HepG2 (cell line): ENCODE measurements around the gene RBM25. TPM values are rescaled to one million over a fixed set of nuclear protein-coding genes. Genes with fewer than 3 reads are reported as not detected.

ENCODE experiments used
- ATAC-seq: fragments of 200-7000 bp; cut with Tn5 transposase; 3 replicates; pipeline ENCODE4 v1.9.1; 2020; ENCODE audit warnings: mild to moderate bottlenecking, moderate library complexity
- BruUV-seq: library from RNA; stranded (reverse); fragments of 400-500 nt; replicated peaks from 2 replicates; lab custom pipeline; 2021; lab: Mats Ljungman, UMichigan
- CTCF ChIA-PET: fragments of 300-600 bp; formaldehyde crosslinking; extraction: SDS; loops from one replicate; lab custom pipeline; 2021; ENCODE audit warnings: low total read pairs, inconsistent platforms, low intra/inter-chr PET ratio; lab: Yijun Ruan, JAX
- POLR2A ChIA-PET: fragments of 350-600 bp; sonication (Branson Sonifier 250); formaldehyde crosslinking; loops from one replicate; lab custom pipeline; 2020; ENCODE audit warnings: antibody characterized with exemption, inconsistent platforms; lab: Yijun Ruan, JAX
- DNase-seq: peaks from one replicate; pipeline ENCODE4 v3.0.0-alpha.2; 2015; ENCODE audit warnings: low spot score
- FAIRE-seq: peaks from 3 replicates; lab custom pipeline; 2011; peaks lifted over from hg19 to GRCh38; lab: Jason Lieb, UNC
- H2AFZ ChIP-seq: one replicate; pipeline ENCODE4 v1.6.1; 2011; ENCODE audit warnings: low read length, inconsistent platforms
- H3K27ac ChIP-seq: fragments of 300-600 bp; 3 replicates; pipeline ENCODE4 v1.8.0; 2011; ENCODE audit warnings: mixed run types, mild to moderate bottlenecking, mixed read lengths, low read length, inconsistent platforms; ENCODE audit not compliant: insufficient read depth; ENCODE audit errors: extremely low read length
- H3K27me3 ChIP-seq, 2 experiments: fragments of 200-600 bp in 1 of 2; 2 replicates in 1 of 2; 3 replicates in 1 of 2; pipeline versions ENCODE4 v1.6.0 to v1.8.0; 2011; ENCODE audit warnings: low read length in 2 of 2, mild to moderate bottlenecking in 2 of 2, moderate library complexity in 2 of 2, inconsistent platforms in 1 of 2; ENCODE audit not compliant: insufficient read depth in 2 of 2, control insufficient read depth in 1 of 2
- H3K36me3 ChIP-seq, 2 experiments: fragments of 200-600 bp in 1 of 2; replicated peaks in 1 of 2; 2 replicates in 1 of 2; 3 replicates in 1 of 2; pipeline versions ENCODE4 v1.5.1 to v1.8.0; 2011; ENCODE audit warnings: low read length in 2 of 2, inconsistent platforms in 1 of 2; ENCODE audit not compliant: insufficient read depth in 2 of 2, control insufficient read depth in 1 of 2
- H3K4me1 ChIP-seq: 2 replicates; pipeline ENCODE4 v1.5.1; 2012; ENCODE audit warnings: low read length, inconsistent platforms; ENCODE audit not compliant: insufficient read depth
- H3K4me2 ChIP-seq: 2 replicates; pipeline ENCODE4 v1.6.0; 2011; ENCODE audit warnings: low read depth, low read length, inconsistent platforms
- H3K4me3 ChIP-seq, 3 experiments: fragments of 200-600 bp in 1 of 3; sonication (generic), shearing (Covaris generic) in 1 of 3; replicated peaks in 1 of 3; 2 replicates each; pipeline ENCODE4 v1.5.1; 2011 to 2016; ENCODE audit warnings: low read length in 3 of 3, inconsistent platforms in 2 of 3, low read depth in 2 of 3, mild to moderate bottlenecking in 2 of 3, control low read depth in 1 of 3, mixed read lengths in 1 of 3; ENCODE audit not compliant: insufficient read depth in 1 of 3
- H3K79me2 ChIP-seq: one replicate; pipeline ENCODE4 v1.6.1; 2011; ENCODE audit warnings: low read length, inconsistent platforms; ENCODE audit not compliant: insufficient read depth
- H3K9ac ChIP-seq: 2 replicates; pipeline ENCODE4 v1.6.0; 2011; ENCODE audit warnings: mild to moderate bottlenecking, low read depth, low read length, inconsistent platforms; ENCODE audit not compliant: insufficient read depth
- H3K9me3 ChIP-seq: 2 replicates; pipeline ENCODE4 v1.5.1; 2012; ENCODE audit warnings: mild to moderate bottlenecking, low read length
- H4K20me1 ChIP-seq: 2 replicates; pipeline ENCODE4 v1.6.0; 2011; ENCODE audit warnings: inconsistent platforms, mild to moderate bottlenecking, low read length, moderate library complexity; ENCODE audit not compliant: insufficient read depth
- ARNT2 ChIP-seq: sonication (generic); formaldehyde crosslinking; IDR thresholded peaks from 2 replicates; pipeline ENCODE4 v1.8.0; 2022; ENCODE audit warnings: mild to moderate bottlenecking, low read depth, missing genetic modification reagents, moderate library complexity
- CREBL2 ChIP-seq: sonication (generic); formaldehyde crosslinking; IDR thresholded peaks from 2 replicates; pipeline ENCODE4 v1.8.1; 2023; ENCODE audit warnings: missing genetic modification reagents, mild to moderate bottlenecking, borderline replicate concordance
- HINFP ChIP-seq: sonication (generic); formaldehyde crosslinking; IDR thresholded peaks from 2 replicates; pipeline ENCODE4 v1.4.0; 2020; ENCODE audit warnings: low read depth, mild to moderate bottlenecking, missing genetic modification reagents
- HMGXB4 ChIP-seq, 2 experiments: sonication (generic) in 1 of 2; formaldehyde crosslinking in 1 of 2; IDR thresholded peaks; 2 replicates each; pipeline versions ENCODE4 v1.4.0 to v1.6.1; 2018 to 2020; ENCODE audit warnings: missing genetic modification reagents in 2 of 2, borderline replicate concordance in 1 of 2, low read depth in 1 of 2, mild to moderate bottlenecking in 1 of 2, missing biosample characterization in 1 of 2
- JDP2 ChIP-seq: sonication (generic); formaldehyde crosslinking; IDR thresholded peaks from 2 replicates; pipeline ENCODE4 v1.8.1; 2022; ENCODE audit warnings: missing genetic modification reagents, borderline replicate concordance
- KDM5A ChIP-seq: fragments of 200-600 bp; sonication (generic); IDR thresholded peaks from 2 replicates; pipeline ENCODE4 v1.7.0; 2018; ENCODE audit warnings: antibody characterized with exemption, mild to moderate bottlenecking, low read length, borderline replicate concordance
- KDM6A ChIP-seq: IDR thresholded peaks from 2 replicates; pipeline ENCODE4 v1.6.1; 2016; ENCODE audit warnings: low read depth
- KLF6 ChIP-seq: IDR thresholded peaks from 2 replicates; pipeline ENCODE4 v1.8.0; 2016; ENCODE audit warnings: missing biosample characterization, missing genetic modification reagents
- LBX2 ChIP-seq: sonication (generic); formaldehyde crosslinking; IDR thresholded peaks from 2 replicates; pipeline ENCODE4 v1.5.0; 2020; ENCODE audit warnings: missing genetic modification reagents, mild to moderate bottlenecking, borderline replicate concordance
- MEIS1 ChIP-seq: sonication (generic); formaldehyde crosslinking; IDR thresholded peaks from 2 replicates; pipeline ENCODE4 v1.9.0; 2021; ENCODE audit warnings: mild to moderate bottlenecking, missing genetic modification reagents, moderate library complexity, borderline replicate concordance
- MXI1 ChIP-seq: IDR thresholded peaks from 3 replicates; pipeline ENCODE4 v1.6.1; 2012; ENCODE audit warnings: low read depth, low read length, inconsistent platforms, borderline replicate concordance
- ONECUT2 ChIP-seq: sonication (generic); formaldehyde crosslinking; IDR thresholded peaks from 2 replicates; pipeline ENCODE4 v1.4.0; 2020; ENCODE audit warnings: missing genetic modification reagents
- TRIM24 ChIP-seq: sonication (generic); formaldehyde crosslinking; IDR thresholded peaks from 2 replicates; pipeline ENCODE4 v1.8.0; 2022; ENCODE audit warnings: mild to moderate bottlenecking, missing genetic modification reagents
- ZBTB14 ChIP-seq: sonication (generic); formaldehyde crosslinking; IDR thresholded peaks from 2 replicates; pipeline ENCODE4 v1.4.0; 2020; ENCODE audit warnings: missing genetic modification reagents
- ZNF350 ChIP-seq: sonication (generic); formaldehyde crosslinking; IDR thresholded peaks from 2 replicates; pipeline ENCODE4 v1.4.0; 2020; ENCODE audit warnings: mild to moderate bottlenecking, low read depth, missing genetic modification reagents, borderline replicate concordance
- ZNF460 ChIP-seq: sonication (generic); formaldehyde crosslinking; IDR thresholded peaks from 2 replicates; pipeline ENCODE4 v1.5.1; 2020; ENCODE audit warnings: missing genetic modification reagents, mild to moderate bottlenecking, borderline replicate concordance
- ZNF549 ChIP-seq: sonication (generic); formaldehyde crosslinking; IDR thresholded peaks from 2 replicates; pipeline ENCODE4 v1.5.0; 2020; ENCODE audit warnings: missing genetic modification reagents
- ZNF782 ChIP-seq: sonication (generic); formaldehyde crosslinking; IDR thresholded peaks from 2 replicates; pipeline ENCODE4 v1.4.0; 2020; ENCODE audit warnings: missing genetic modification reagents, mild to moderate bottlenecking, borderline replicate concordance
- WGBS: methylation state at CpG from one replicate; pipeline ENCODE4 v1.1.6; 2017; ENCODE audit warnings: low lambda C conversion rate; 5-methylcytosine and 5-hydroxymethylcytosine counted together
- in situ Hi-C: cut with HindIII; loops from 2 replicates; pipeline ENCODE4 v1.10.0; 2017; ENCODE audit warnings: low pct_unique_long_range_greater_than_20kb; ENCODE audit not compliant: extremely low pct_ligation_motif_present
- intact Hi-C: fragments of 100-400 bp; cut with micrococcal nuclease; formaldehyde crosslinking; loops from one replicate; pipeline ENCODE4 v1.10.0; 2022; ENCODE audit not compliant: unreplicated experiment
- polyA plus RNA-seq, 8 experiments: library from polyadenylated mRNA; depleted of rRNA in 3 of 8; stranded (reverse) in 7 of 8; unstranded in 1 of 8; fragments of >200 nt; fragmentation: Illumina TruSeq in 4 of 8; extraction: Trizol in 4 of 8; gene quantifications; 2 replicates each; pipeline versions ENCODE4 v1.2.1 to v1.2.3, GENCODE V29; 2011 to 2016; ENCODE audit warnings: low read depth in 4 of 8, missing spikeins in 1 of 8, mixed read lengths in 1 of 8; ENCODE audit not compliant: insufficient read depth in 1 of 8
- total RNA-seq, 5 experiments: library from RNA; depleted of rRNA; stranded (reverse); fragments of >200 nt; fragmentation: Illumina TruSeq; extraction: Trizol; gene quantifications; 2 replicates each; pipeline ENCODE4 v1.2.3, GENCODE V29; 2016; ENCODE audit warnings: low read depth in 1 of 5

RBM25 gene
- total and polyA plus RNA-seq, 2 of the 13 experiments (the other 11 are each of a cell fraction or from before 2014, with no cell fraction given), result 34.1 to 65.9 TPM

- Histone ChIP-seq H3K9me3 (no peaks in the 10 kb centered on the region), H3K9ac (peak overlapping the region; percentile 96), H3K4me2 (peak overlapping the region; percentile 60), H3K4me3 (peak overlapping the region; percentile 79 to 95 (median 93)), H3K79me2 (peaks cover 51% of the 10 kb centered on the region), H3K36me3 (peaks cover 0 to 17% of the 10 kb centered on the region in 2 experiments; a peak in 3 of 5 replicates), H3K27ac (peak overlapping the region; percentile 99), H3K4me1 (peaks cover 31% of the 10 kb centered on the region), H4K20me1 (peaks cover 34% of the 10 kb centered on the region), H2AFZ (no peak overlapping the region), H3K27me3 (no peaks in the 10 kb centered on the region; a peak in 1 of 5 replicates)
- CTCF ChIA-PET, result no interaction called here
- in situ Hi-C loops (no loop called here), intact Hi-C loops (loop anchor here (5.0 kb wide), 1 partner anchor 78 kb away; the partner anchor contains the start of gene PSEN1)
- ATAC-seq, result peak; percentile 41
- under 1% methylated on average over 27 of the region's 27 CpGs for WGBS
- TSS peak; percentile 60 for BruUV-seq
- peak; percentile 10 for DNase-seq
- FAIRE-seq, result no peak
- POLR2A ChIA-PET, result interaction anchor here (0.6 to 2.4 kb wide), 21 partner anchors 8 to 510 kb away, joined by 3 to 38 read pairs (median 4); partner anchors contain the start of genes ACOT2, NUMB, PSEN1 and RIOX1
- TF ChIP-seq KLF6 (no peak), CREBL2 (CRISPR knock-in tag) (0 out of 2 replicates have a peak, but pooled peaks have one; percentile 12), JDP2 (CRISPR knock-in tag) (no peak), LBX2 (CRISPR knock-in tag) (no peak), KDM5A (peak; percentile 58; the same call in 1 of the 2 replicates), ZNF460 (no peak), ZNF782 (CRISPR knock-in tag) (no peak), ZNF549 (CRISPR knock-in tag) (no peak), HINFP (CRISPR knock-in tag) (no peak), ARNT2 (CRISPR knock-in tag) (no peak), HMGXB4 (CRISPR knock-in tag; IDR thresholded peaks at IDR 0.05; ENCODE audit: borderline replicate concordance in 1 of 2, low read depth in 1 of 2) (no peak), ONECUT2 (no peak), KDM6A (CRISPR knock-in tag) (no peak), MXI1 (no peak), ZBTB14 (no peak), ZNF350 (CRISPR knock-in tag) (no peak), MEIS1 (CRISPR knock-in tag) (no peak), TRIM24 (CRISPR knock-in tag) (no peak)
Measured at GRCh38 chr14:73058922-73059673, 764 bp downstream of the RBM25 start.
